ENCODE data around the gene STRA8.

DNA sequence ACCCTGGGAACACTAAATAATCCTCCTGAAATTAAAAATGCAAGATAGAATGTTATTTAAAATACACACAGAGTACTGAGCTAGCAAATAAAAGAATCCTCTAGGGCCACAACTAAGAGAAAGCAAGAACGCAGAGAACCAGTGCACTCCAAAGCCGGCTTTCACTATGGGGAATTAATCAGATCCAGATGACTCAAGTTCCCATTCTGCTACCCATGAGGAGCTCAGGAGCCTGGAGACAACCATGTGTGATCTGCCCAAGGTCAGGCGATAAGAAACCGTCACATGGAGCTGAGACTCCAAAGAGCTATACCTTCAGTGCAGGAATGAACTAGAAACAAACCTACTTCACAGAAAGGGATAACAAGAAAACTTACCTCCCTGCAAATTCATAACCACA, 43.7 kb upstream of the STRA8 start:
- no peak for TF ChIP-seq XRCC5 (optimal IDR thresholded peaks at IDR 0.05; ENCODE audit: low read length)
- no peak for TF ChIP-seq ZNF790 (CRISPR knock-in tag; IDR thresholded peaks at IDR 0.05; ENCODE audit: borderline replicate concordance)
- TF ChIP-seq, protein P1, sequence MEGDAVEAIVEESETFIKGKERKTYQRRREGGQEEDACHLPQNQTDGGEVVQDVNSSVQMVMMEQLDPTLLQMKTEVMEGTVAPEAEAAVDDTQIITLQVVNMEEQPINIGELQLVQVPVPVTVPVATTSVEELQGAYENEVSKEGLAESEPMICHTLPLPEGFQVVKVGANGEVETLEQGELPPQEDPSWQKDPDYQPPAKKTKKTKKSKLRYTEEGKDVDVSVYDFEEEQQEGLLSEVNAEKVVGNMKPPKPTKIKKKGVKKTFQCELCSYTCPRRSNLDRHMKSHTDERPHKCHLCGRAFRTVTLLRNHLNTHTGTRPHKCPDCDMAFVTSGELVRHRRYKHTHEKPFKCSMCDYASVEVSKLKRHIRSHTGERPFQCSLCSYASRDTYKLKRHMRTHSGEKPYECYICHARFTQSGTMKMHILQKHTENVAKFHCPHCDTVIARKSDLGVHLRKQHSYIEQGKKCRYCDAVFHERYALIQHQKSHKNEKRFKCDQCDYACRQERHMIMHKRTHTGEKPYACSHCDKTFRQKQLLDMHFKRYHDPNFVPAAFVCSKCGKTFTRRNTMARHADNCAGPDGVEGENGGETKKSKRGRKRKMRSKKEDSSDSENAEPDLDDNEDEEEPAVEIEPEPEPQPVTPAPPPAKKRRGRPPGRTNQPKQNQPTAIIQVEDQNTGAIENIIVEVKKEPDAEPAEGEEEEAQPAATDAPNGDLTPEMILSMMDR (CRISPR knock-in tag; IDR thresholded peaks at IDR 0.05) = no peak
- TF ChIP-seq SP1 (IDR thresholded peaks at IDR 0.05) = no peak
- TF ChIP-seq SP1 (CRISPR knock-in tag; IDR thresholded peaks at IDR 0.05) = no peak
